DOHH2 (cell line): ENCODE results near the gene KCTD10.
"Not testable (repeated sequence)": the region's sequence is repeated elsewhere in the genome, so short reads cannot be mapped to it uniquely, and the experiment has no call there.

Experiments
- H3F3A ChIP-seq: fragments of 200-600 bp; sonication (generic), shearing (Covaris generic); 2 replicates; pipeline ENCODE4 v1.6.0; 2016; ENCODE audit warnings: antibody characterized with exemption, mild to moderate bottlenecking; ENCODE audit not compliant: control insufficient read depth, insufficient read depth
- H3K27ac ChIP-seq: fragments of 200-600 bp; sonication (generic); 2 replicates; pipeline ENCODE4 v1.5.1; 2014; ENCODE audit warnings: low read depth, mild to moderate bottlenecking, low read length, moderate library complexity
- H3K27me3 ChIP-seq: fragments of 200-600 bp; sonication (generic); 2 replicates; pipeline ENCODE4 v1.6.1; 2014; ENCODE audit warnings: mild to moderate bottlenecking, low read length, mixed read lengths; ENCODE audit not compliant: control insufficient read depth
- H3K36me3 ChIP-seq: fragments of 200-600 bp; sonication (generic); 2 replicates; pipeline ENCODE4 v1.6.1; 2014; ENCODE audit warnings: mild to moderate bottlenecking, low read length, moderate library complexity, mixed read lengths; ENCODE audit not compliant: control insufficient read depth
- H3K4me1 ChIP-seq: fragments of 200-600 bp; sonication (generic); 2 replicates; pipeline ENCODE4 v1.6.1; 2014; ENCODE audit warnings: mild to moderate bottlenecking, low read length, mixed read lengths; ENCODE audit not compliant: control insufficient read depth
- H3K4me2 ChIP-seq: fragments of 200-600 bp; sonication (generic); 2 replicates; pipeline ENCODE4 v1.6.0; 2014; ENCODE audit warnings: mild to moderate bottlenecking, low read length, moderate library complexity
- H3K4me3 ChIP-seq: fragments of 200-600 bp; sonication (generic); 2 replicates; pipeline ENCODE4 v1.5.1; 2014; ENCODE audit warnings: mild to moderate bottlenecking, low read length, mixed read lengths
- H3K79me2 ChIP-seq: fragments of 200-600 bp; sonication (generic); 2 replicates; pipeline ENCODE4 v1.6.1; 2014; ENCODE audit warnings: mild to moderate bottlenecking, low read length, mixed read lengths; ENCODE audit not compliant: control insufficient read depth
- H3K9me2 ChIP-seq: fragments of 200-600 bp; sonication (generic); replicated peaks from 2 replicates; pipeline ENCODE4 v1.6.1; 2014; ENCODE audit warnings: mild to moderate bottlenecking, low read length, mixed read lengths; ENCODE audit not compliant: control insufficient read depth
- H3K9me3 ChIP-seq: fragments of 200-600 bp; sonication (generic); 2 replicates; pipeline ENCODE4 v1.6.1; 2014; ENCODE audit warnings: antibody characterized with exemption, low read length, mixed read lengths; ENCODE audit not compliant: control insufficient read depth, insufficient read depth
- H4K20me1 ChIP-seq: fragments of 200-600 bp; sonication (generic); 2 replicates; pipeline ENCODE4 v1.6.0; 2014; ENCODE audit warnings: low read depth, mild to moderate bottlenecking, antibody characterized with exemption, low read length, moderate library complexity; ENCODE audit not compliant: control insufficient read depth, insufficient read depth
- EZH2phosphoT487 ChIP-seq: fragments of 200-600 bp; sonication (generic); IDR thresholded peaks from 2 replicates; pipeline ENCODE4 v1.6.1; 2017; ENCODE audit warnings: borderline replicate concordance, mild to moderate bottlenecking, antibody characterized with exemption, low read length, moderate library complexity, mixed read lengths
- TF ChIP-seq, protein P1 (sequence below): fragments of 200-600 bp; sonication (generic); IDR thresholded peaks from one replicate; pipeline ENCODE4 v1.5.1; 2014; ENCODE audit warnings: antibody characterized with exemption, mild to moderate bottlenecking, low read depth, low read length; ENCODE audit not compliant: poor library complexity, severe bottlenecking

Gene KCTD10

DNA sequence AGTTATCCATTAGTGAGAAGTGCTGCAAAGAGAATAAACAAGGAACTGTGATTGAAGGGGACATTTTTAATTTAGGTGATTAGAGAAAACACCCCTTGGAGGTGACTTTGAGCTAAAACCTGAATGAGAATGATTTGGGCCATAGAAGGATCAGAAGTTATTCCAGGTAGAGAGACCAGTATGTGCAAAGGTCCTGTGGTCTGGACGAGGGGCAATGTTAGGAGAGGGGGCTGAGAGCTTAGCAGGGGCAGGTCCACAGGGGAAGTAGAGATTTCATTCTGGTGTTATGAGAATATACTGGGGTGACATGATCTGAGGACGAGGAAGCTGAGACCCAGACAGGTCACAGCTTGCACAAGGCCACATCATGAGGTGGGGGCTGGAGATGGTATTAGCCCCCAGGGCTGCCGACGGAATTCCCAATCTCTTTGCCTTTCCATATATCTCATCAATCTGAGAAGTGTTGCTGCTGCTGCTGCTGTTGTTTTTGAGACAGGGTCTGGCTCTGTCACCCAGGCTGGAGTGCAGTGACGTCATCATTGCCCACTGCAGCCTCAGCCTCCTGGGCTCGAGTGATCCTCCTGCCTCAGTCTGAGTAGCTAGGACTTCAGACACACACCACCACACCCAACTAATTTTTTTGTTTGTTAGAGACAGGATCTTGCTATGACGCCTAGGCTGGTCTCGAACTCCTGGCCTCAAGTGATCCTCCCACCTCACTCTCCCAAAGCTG lies 55.6 kb downstream of the KCTD10 start:
- Histone ChIP-seq H3K9me3 (no peaks in the 10 kb centered on the region), H3K27ac (no peak overlapping the region), H3F3A (no peaks in the 10 kb centered on the region), H3K27me3 (peaks cover 4% of the 10 kb centered on the region), H3K36me3 (no peaks in the 10 kb centered on the region), H3K9me2 (no peaks in the 10 kb centered on the region), H3K4me3 (no peak overlapping the region), H4K20me1 (no peaks in the 10 kb centered on the region), H3K4me1 (no peaks in the 10 kb centered on the region), H3K4me2 (no peak overlapping the region), H3K79me2 (no peaks in the 10 kb centered on the region)
- TF ChIP-seq EZH2phosphoT487: no peak
- TF ChIP-seq, protein P1, sequence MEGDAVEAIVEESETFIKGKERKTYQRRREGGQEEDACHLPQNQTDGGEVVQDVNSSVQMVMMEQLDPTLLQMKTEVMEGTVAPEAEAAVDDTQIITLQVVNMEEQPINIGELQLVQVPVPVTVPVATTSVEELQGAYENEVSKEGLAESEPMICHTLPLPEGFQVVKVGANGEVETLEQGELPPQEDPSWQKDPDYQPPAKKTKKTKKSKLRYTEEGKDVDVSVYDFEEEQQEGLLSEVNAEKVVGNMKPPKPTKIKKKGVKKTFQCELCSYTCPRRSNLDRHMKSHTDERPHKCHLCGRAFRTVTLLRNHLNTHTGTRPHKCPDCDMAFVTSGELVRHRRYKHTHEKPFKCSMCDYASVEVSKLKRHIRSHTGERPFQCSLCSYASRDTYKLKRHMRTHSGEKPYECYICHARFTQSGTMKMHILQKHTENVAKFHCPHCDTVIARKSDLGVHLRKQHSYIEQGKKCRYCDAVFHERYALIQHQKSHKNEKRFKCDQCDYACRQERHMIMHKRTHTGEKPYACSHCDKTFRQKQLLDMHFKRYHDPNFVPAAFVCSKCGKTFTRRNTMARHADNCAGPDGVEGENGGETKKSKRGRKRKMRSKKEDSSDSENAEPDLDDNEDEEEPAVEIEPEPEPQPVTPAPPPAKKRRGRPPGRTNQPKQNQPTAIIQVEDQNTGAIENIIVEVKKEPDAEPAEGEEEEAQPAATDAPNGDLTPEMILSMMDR: no peak

DNA sequence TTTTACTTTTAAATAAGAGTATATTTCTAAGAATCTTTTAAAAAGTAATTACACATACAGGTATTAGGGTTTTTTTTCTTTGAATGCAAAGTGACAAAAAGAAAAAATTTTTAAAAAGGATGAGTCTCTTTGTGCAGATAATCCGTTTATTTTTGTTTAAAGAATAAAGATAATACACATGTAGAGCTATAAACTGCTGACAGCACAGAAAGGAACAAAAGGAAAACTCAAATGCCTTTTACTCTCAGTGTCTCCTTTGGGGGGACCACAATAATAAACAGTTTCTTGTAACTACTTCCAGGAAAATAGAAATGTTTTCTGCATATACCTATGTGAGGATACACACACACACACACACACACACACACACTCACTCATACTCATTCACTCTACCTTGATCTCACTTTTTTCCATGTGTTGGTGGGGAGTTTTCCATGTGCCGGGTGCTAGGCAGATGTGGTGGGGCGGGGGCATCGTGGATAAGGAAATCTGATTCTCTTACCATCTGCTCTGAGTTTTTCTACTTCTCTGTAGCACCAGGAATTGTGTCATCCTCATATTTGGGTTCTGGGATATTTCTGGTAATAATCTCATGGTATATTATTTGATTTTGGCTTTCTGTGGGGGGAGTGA lies 58.1 kb downstream of the KCTD10 start:
- TF ChIP-seq EZH2phosphoT487: no peak
- TF ChIP-seq, protein P1: no peak
- H3K36me3 ChIP-seq: no peaks in the 10 kb centered on the region
- no peaks in the 10 kb centered on the region for H4K20me1 ChIP-seq
- H3K9me2 ChIP-seq: no peaks in the 10 kb centered on the region
- H3K27ac ChIP-seq: no peak overlapping the region
- H3K27me3 ChIP-seq: no peaks in the 10 kb centered on the region
- H3K4me3 ChIP-seq: no peak overlapping the region
- no peaks in the 10 kb centered on the region for H3K79me2 ChIP-seq
- no peaks in the 10 kb centered on the region for H3K9me3 ChIP-seq
- no peaks in the 10 kb centered on the region for H3F3A ChIP-seq
- H3K4me1 ChIP-seq: no peaks in the 10 kb centered on the region
- H3K4me2 ChIP-seq: no peak overlapping the region

GRCh38 chr12:109406147-109406546 lies 71.0 kb downstream of the KCTD10 start:
- H4K20me1 ChIP-seq, H3K27me3 ChIP-seq, H3K4me1 ChIP-seq, H3K4me2 ChIP-seq, H3K9me3 ChIP-seq, H3F3A ChIP-seq, H3K9me2 ChIP-seq, H3K79me2 ChIP-seq, H3K4me3 ChIP-seq, H3K36me3 ChIP-seq, H3K27ac ChIP-seq: not testable (repeated sequence)

DNA sequence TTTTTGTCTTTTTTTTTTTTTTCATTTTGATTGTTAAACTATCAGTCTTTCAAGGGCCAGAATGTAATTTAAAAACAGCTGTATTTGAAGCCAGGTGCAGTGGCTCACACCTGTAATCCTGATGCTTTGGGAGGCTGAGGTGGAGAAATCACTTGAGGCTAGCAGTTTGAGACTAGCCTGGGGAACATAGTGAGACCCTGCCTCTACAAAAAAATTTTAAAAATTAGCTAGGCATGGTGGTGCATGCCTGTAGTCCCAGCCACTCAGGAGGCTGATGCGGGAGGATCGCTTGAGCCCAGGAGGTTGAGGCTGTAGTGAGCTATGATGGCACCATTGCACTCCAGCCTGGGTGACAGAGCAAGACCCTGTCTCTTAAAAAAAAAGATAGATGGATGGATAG lies 72.3 kb downstream of the KCTD10 start:
- H3K79me2 ChIP-seq, H3K4me2 ChIP-seq, H4K20me1 ChIP-seq, H3K27ac ChIP-seq, H3K9me2 ChIP-seq, H3K4me1 ChIP-seq, H3K27me3 ChIP-seq, H3K4me3 ChIP-seq, H3F3A ChIP-seq, H3K9me3 ChIP-seq, H3K36me3 ChIP-seq: not testable (repeated sequence)
